H9 (cell line): ENCODE measurements around the gene MAGI1. TPM values are rescaled to one million over a fixed set of nuclear protein-coding genes. Genes with fewer than 3 reads are reported as not detected.

Source experiments
- DNase-seq: peaks from one replicate; pipeline ENCODE4 v3.0.0-alpha.2; 2017
- H2AFZ ChIP-seq: one replicate; pipeline ENCODE4 v1.6.1; 2013; ENCODE audit warnings: mild to moderate bottlenecking, low read length, control low read depth, moderate library complexity
- H2AK5ac ChIP-seq: 2 replicates; pipeline ENCODE4 v1.6.1; 2013; ENCODE audit warnings: low read length, control low read depth, mixed read lengths; ENCODE audit not compliant: insufficient read length
- H2BK120ac ChIP-seq: one replicate; pipeline ENCODE4 v1.6.1; 2013; ENCODE audit warnings: low read depth, mild to moderate bottlenecking, low read length, control low read depth, inconsistent platforms; ENCODE audit not compliant: poor library complexity, severe bottlenecking
- H2BK12ac ChIP-seq: 2 replicates; pipeline ENCODE4 v1.6.1; 2013; ENCODE audit warnings: low read length, control low read depth, mixed read lengths, low read depth; ENCODE audit not compliant: insufficient read length
- H2BK15ac ChIP-seq: 2 replicates; pipeline ENCODE4 v1.6.1; 2013; ENCODE audit warnings: low read depth, low read length, control low read depth
- H2BK20ac ChIP-seq: one replicate; pipeline ENCODE4 v1.6.1; 2013; ENCODE audit warnings: low read depth, mild to moderate bottlenecking, low read length, control low read depth, inconsistent platforms; ENCODE audit not compliant: poor library complexity, severe bottlenecking
- H2BK5ac ChIP-seq: 2 replicates; pipeline ENCODE4 v1.6.1; 2013; ENCODE audit warnings: low read length, control low read depth, mixed read lengths; ENCODE audit not compliant: insufficient read length
- H3K14ac ChIP-seq: 2 replicates; pipeline ENCODE4 v1.6.1; 2013; ENCODE audit warnings: low read length, control low read depth; ENCODE audit not compliant: insufficient read depth
- H3K18ac ChIP-seq: 2 replicates; pipeline ENCODE4 v1.6.1; 2013; ENCODE audit warnings: low read depth, mild to moderate bottlenecking, mixed read lengths, low read length, control low read depth; ENCODE audit not compliant: insufficient read length
- H3K23ac ChIP-seq: 2 replicates; pipeline ENCODE4 v1.6.1; 2013; ENCODE audit warnings: low read length, control low read depth, mixed read lengths, low read depth; ENCODE audit not compliant: insufficient read length
- H3K23me2 ChIP-seq: 2 replicates; pipeline ENCODE4 v1.6.1; 2013; ENCODE audit warnings: low read depth, mild to moderate bottlenecking, mixed read lengths, low read length, control low read depth; ENCODE audit not compliant: insufficient read length, poor library complexity, severe bottlenecking
- H3K27ac ChIP-seq: 2 replicates; pipeline ENCODE4 v1.5.1; 2013; ENCODE audit warnings: low read length, control low read depth, mixed read lengths, low read depth; ENCODE audit not compliant: insufficient read length
- H3K27me3 ChIP-seq: 2 replicates; pipeline ENCODE4 v1.6.1; 2013; ENCODE audit warnings: low read length, control low read depth, inconsistent platforms; ENCODE audit not compliant: insufficient read depth
- H3K4ac ChIP-seq: 2 replicates; pipeline ENCODE4 v1.6.1; 2013; ENCODE audit warnings: low read depth, mild to moderate bottlenecking, control low read depth, inconsistent platforms, low read length, moderate library complexity
- H3K4me1 ChIP-seq: 2 replicates; pipeline ENCODE4 v1.6.1; 2013; ENCODE audit warnings: low read length, control low read depth, inconsistent platforms; ENCODE audit not compliant: insufficient read depth
- H3K4me2 ChIP-seq: 2 replicates; pipeline ENCODE4 v1.6.1; 2013; ENCODE audit warnings: low read length, control low read depth, mixed read lengths; ENCODE audit not compliant: insufficient read length, insufficient read depth
- H3K56ac ChIP-seq: 2 replicates; pipeline ENCODE4 v1.6.1; 2013; ENCODE audit warnings: low read depth, mild to moderate bottlenecking, mixed read lengths, low read length, control low read depth; ENCODE audit not compliant: insufficient read length
- H3K79me1 ChIP-seq: 2 replicates; pipeline ENCODE4 v1.6.1; 2013; ENCODE audit warnings: low read depth, mild to moderate bottlenecking, moderate library complexity, low read length, control low read depth, inconsistent platforms; ENCODE audit not compliant: insufficient read depth, poor library complexity, severe bottlenecking
- H3K79me2 ChIP-seq: 2 replicates; pipeline ENCODE4 v1.6.1; 2013; ENCODE audit warnings: low read length, control low read depth, inconsistent platforms; ENCODE audit not compliant: insufficient read depth
- H3K9ac ChIP-seq: 2 replicates; pipeline ENCODE4 v1.6.1; 2013; ENCODE audit warnings: low read length, control low read depth, mixed read lengths; ENCODE audit not compliant: insufficient read length; ENCODE audit errors: extremely low read depth
- H3K9me3 ChIP-seq: one replicate; pipeline ENCODE4 v1.6.1; 2013; ENCODE audit warnings: low read depth, low read length, inconsistent platforms; ENCODE audit not compliant: control insufficient read depth
- H3T11ph ChIP-seq: one replicate; pipeline ENCODE4 v1.6.1; 2013; ENCODE audit warnings: mild to moderate bottlenecking, low read length, control low read depth, inconsistent platforms
- H4K20me1 ChIP-seq: one replicate; pipeline ENCODE4 v1.6.1; 2013; ENCODE audit not compliant: control insufficient read depth, insufficient read length, insufficient read depth
- H4K5ac ChIP-seq: 2 replicates; pipeline ENCODE4 v1.6.1; 2013; ENCODE audit warnings: low read depth, mild to moderate bottlenecking, mixed read lengths, low read length, control low read depth; ENCODE audit not compliant: insufficient read length
- H4K8ac ChIP-seq: replicated peaks from 2 replicates; pipeline ENCODE4 v1.6.1; 2013; ENCODE audit warnings: low read length, control low read depth, mixed read lengths, low read depth; ENCODE audit not compliant: insufficient read length
- H4K91ac ChIP-seq: 2 replicates; pipeline ENCODE4 v1.6.1; 2013; ENCODE audit warnings: low read depth, mild to moderate bottlenecking, moderate library complexity, mixed read lengths, low read length, control low read depth; ENCODE audit not compliant: insufficient read length
- H3K27ac Mint-ChIP-seq, 3 experiments: 2 replicates in 2 of 3; 3 replicates in 1 of 3; pipeline ENCODE4 v1.8.0; 2020 to 2021; ENCODE audit warnings: mixed read lengths in 3 of 3, mild to moderate bottlenecking in 1 of 3, moderate library complexity in 1 of 3
- H3K27me3 Mint-ChIP-seq: 2 replicates; pipeline ENCODE4 v1.8.0; 2021; ENCODE audit warnings: low read depth, mild to moderate bottlenecking, moderate library complexity, mixed read lengths
- H3K36me3 Mint-ChIP-seq, 3 experiments: 2 replicates in 2 of 3; 3 replicates in 1 of 3; pipeline ENCODE4 v1.8.0; 2020 to 2021; ENCODE audit warnings: low read depth in 3 of 3, mixed read lengths in 3 of 3; ENCODE audit not compliant: insufficient read depth in 1 of 3
- H3K4me1 Mint-ChIP-seq, 2 experiments: 2 replicates each; pipeline ENCODE4 v1.8.0; 2020; ENCODE audit warnings: mixed read lengths in 2 of 2
- H3K4me3 Mint-ChIP-seq, 2 experiments: 2 replicates in 1 of 2; 3 replicates in 1 of 2; pipeline ENCODE4 v1.8.0; 2020 to 2021; ENCODE audit warnings: mild to moderate bottlenecking in 2 of 2, mixed read lengths in 2 of 2, moderate library complexity in 1 of 2
- H3K9me3 Mint-ChIP-seq, 2 experiments: 2 replicates in 1 of 2; 3 replicates in 1 of 2; pipeline ENCODE4 v1.8.0; 2020; ENCODE audit warnings: mild to moderate bottlenecking in 2 of 2, mixed read lengths in 2 of 2, moderate library complexity in 1 of 2
- CTCF ChIP-seq: fragments of 200-600 bp; sonication (generic); conservative IDR thresholded peaks from 3 replicates; pipeline ENCODE4 v1.8.0; 2021; ENCODE audit warnings: antibody characterized with exemption, mild to moderate bottlenecking
- WGBS: extraction: QIAGEN DNeasy Blood & Tissue Kit; methylation state at CpG from one replicate; pipeline ENCODE4 v1.1.7; 2013; ENCODE audit warnings: missing lambda C conversion rate, low lambda C conversion rate, mixed read lengths; ENCODE audit not compliant: insufficient read length; ENCODE audit errors: extremely low coverage; 5-methylcytosine and 5-hydroxymethylcytosine counted together
- total RNA-seq: library from RNA; stranded (reverse); gene quantifications from 2 replicates; pipeline ENCODE4 v1.2.1, GENCODE V29; 2021

Gene MAGI1
- total RNA-seq, 1 experiment from 2014 or later: 65.7 TPM

- Mint-ChIP-seq H3K27me3 (no peaks in the 10 kb centered on the region), H3K4me3 (no peak overlapping the region; a peak in 1 of 5 replicates), H3K36me3 (peaks cover 19 to 44% (median 33%) of the 10 kb centered on the region in 3 experiments), H3K4me1 (peaks cover 39 to 53% of the 10 kb centered on the region in 2 experiments), H3K9me3 (no peaks in the 10 kb centered on the region), H3K27ac (peak overlapping the region; percentile 49 to 94 (median 78); a peak in 5 of 7 replicates)
- Histone ChIP-seq H2AFZ (no peak overlapping the region), H3K4ac (no peak overlapping the region), H4K91ac (no peak overlapping the region), H3K79me1 (no peaks in the 10 kb centered on the region), H2BK5ac (no peak overlapping the region), H2BK120ac (no peak overlapping the region), H3K4me1 (peaks cover 5% of the 10 kb centered on the region; the same call in 1 of the 2 replicates), H3T11ph (no peak overlapping the region), H4K8ac (no peak overlapping the region), H4K5ac (no peak overlapping the region), H4K20me1 (no peaks in the 10 kb centered on the region), H3K27me3 (no peaks in the 10 kb centered on the region), H3K9me3 (no peaks in the 10 kb centered on the region), H3K23ac (no peak overlapping the region), H3K27ac (peak overlapping the region; percentile 32), H3K79me2 (no peaks in the 10 kb centered on the region), H3K14ac (no peak overlapping the region), H3K56ac (no peak overlapping the region), H2BK20ac (no peak overlapping the region), H2AK5ac (no peak overlapping the region), H3K23me2 (no peaks in the 10 kb centered on the region), H3K18ac (no peak overlapping the region), H2BK12ac (no peak overlapping the region), H3K4me2 (peak overlapping the region; percentile 4), H3K9ac (no peak overlapping the region), H2BK15ac (no peak overlapping the region)
- TF ChIP-seq CTCF: no peak
- DNase-seq: no peak
- no CpG with 5 or more reads among the region's 5 CpGs for WGBS
Measured at GRCh38 chr3:65391068-65391467, 647.6 kb downstream of the MAGI1 start.
